HFFc6 (cell line): ENCODE measurements around the gene SLC7A14. TPM values are rescaled to one million over a fixed set of nuclear protein-coding genes. Genes with fewer than 3 reads are reported as not detected.

Experiments used
- DNase-seq: peaks from one replicate; pipeline ENCODE4 v3.0.0-alpha.2; 2018
- H3K27ac Mint-ChIP-seq: 2 replicates; pipeline ENCODE4 v1.8.0; 2020; ENCODE audit warnings: mild to moderate bottlenecking, mixed read lengths
- H3K27me3 Mint-ChIP-seq: 2 replicates; pipeline ENCODE4 v1.8.0; 2021; ENCODE audit warnings: mild to moderate bottlenecking, moderate library complexity, mixed read lengths; ENCODE audit not compliant: insufficient read depth
- H3K36me3 Mint-ChIP-seq: 2 replicates; pipeline ENCODE4 v1.8.0; 2021; ENCODE audit warnings: low read depth, mixed read lengths
- H3K4me1 Mint-ChIP-seq: 2 replicates; pipeline ENCODE4 v1.8.0; 2020; ENCODE audit warnings: low read depth, mixed read lengths
- H3K4me3 Mint-ChIP-seq: 2 replicates; pipeline ENCODE4 v1.8.0; 2020; ENCODE audit warnings: mild to moderate bottlenecking, moderate library complexity, mixed read lengths
- H3K9me3 Mint-ChIP-seq: 2 replicates; pipeline ENCODE4 v1.8.0; 2020; ENCODE audit warnings: mild to moderate bottlenecking, mixed read lengths
- microRNA-seq: library from miRNA; unstranded; fragments of <30 nt; microRNA quantifications from one replicate; pipeline ENCODE4, GENCODE V29; 2019
- total RNA-seq, 6 experiments: library from RNA; stranded (reverse); fragmentation: NEBNext Ultra II Directional; extraction: Animal tissue kit (Norgen Biotek cat#: 25700); gene quantifications; 2 replicates in 1 of 6; 3 replicates in 5 of 6; pipeline ENCODE4 v1.2.3, GENCODE V29; 2021
- TF ChIP-seq, protein P1 (sequence below): fragments of 200-600 bp; sonication (generic); IDR thresholded peaks from 2 replicates; pipeline ENCODE4 v1.5.0; 2021; ENCODE audit warnings: antibody characterized with exemption, mild to moderate bottlenecking

Gene SLC7A14
- total RNA-seq, 6 experiments from 2014 or later, result 0.14 to 0.53 (median 0.39) TPM

DNA sequence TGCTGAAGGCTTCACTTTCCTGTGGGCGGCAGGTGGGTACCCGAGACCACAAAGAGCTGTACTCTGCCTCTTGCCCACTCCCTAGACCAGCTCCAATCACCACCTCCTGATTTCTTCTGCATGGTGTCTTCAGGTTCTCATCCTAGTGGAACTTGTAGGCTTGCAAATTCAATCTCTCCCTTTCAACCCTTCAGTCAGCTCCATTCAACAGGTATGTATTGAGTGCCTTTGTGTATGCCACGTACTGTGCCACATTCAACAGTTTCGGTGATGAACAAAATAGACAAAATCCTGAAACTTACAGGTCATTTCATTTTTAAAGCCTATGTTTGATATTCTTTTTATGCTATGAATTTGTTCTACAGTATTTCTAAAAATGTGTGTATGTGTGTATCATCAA, 172.6 kb downstream of the SLC7A14 start:
- H3K9me3 Mint-ChIP-seq, result no peaks in the 10 kb centered on the region
- no peak overlapping the region for H3K4me3 Mint-ChIP-seq
- peaks cover 38% of the 10 kb centered on the region for H3K4me1 Mint-ChIP-seq
- peak overlapping the region; percentile 67 for H3K27ac Mint-ChIP-seq
- no peaks in the 10 kb centered on the region for H3K36me3 Mint-ChIP-seq
- no peaks in the 10 kb centered on the region for H3K27me3 Mint-ChIP-seq
- no peak for DNase-seq
- TF ChIP-seq, protein P1, sequence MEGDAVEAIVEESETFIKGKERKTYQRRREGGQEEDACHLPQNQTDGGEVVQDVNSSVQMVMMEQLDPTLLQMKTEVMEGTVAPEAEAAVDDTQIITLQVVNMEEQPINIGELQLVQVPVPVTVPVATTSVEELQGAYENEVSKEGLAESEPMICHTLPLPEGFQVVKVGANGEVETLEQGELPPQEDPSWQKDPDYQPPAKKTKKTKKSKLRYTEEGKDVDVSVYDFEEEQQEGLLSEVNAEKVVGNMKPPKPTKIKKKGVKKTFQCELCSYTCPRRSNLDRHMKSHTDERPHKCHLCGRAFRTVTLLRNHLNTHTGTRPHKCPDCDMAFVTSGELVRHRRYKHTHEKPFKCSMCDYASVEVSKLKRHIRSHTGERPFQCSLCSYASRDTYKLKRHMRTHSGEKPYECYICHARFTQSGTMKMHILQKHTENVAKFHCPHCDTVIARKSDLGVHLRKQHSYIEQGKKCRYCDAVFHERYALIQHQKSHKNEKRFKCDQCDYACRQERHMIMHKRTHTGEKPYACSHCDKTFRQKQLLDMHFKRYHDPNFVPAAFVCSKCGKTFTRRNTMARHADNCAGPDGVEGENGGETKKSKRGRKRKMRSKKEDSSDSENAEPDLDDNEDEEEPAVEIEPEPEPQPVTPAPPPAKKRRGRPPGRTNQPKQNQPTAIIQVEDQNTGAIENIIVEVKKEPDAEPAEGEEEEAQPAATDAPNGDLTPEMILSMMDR, result no peak

DNA sequence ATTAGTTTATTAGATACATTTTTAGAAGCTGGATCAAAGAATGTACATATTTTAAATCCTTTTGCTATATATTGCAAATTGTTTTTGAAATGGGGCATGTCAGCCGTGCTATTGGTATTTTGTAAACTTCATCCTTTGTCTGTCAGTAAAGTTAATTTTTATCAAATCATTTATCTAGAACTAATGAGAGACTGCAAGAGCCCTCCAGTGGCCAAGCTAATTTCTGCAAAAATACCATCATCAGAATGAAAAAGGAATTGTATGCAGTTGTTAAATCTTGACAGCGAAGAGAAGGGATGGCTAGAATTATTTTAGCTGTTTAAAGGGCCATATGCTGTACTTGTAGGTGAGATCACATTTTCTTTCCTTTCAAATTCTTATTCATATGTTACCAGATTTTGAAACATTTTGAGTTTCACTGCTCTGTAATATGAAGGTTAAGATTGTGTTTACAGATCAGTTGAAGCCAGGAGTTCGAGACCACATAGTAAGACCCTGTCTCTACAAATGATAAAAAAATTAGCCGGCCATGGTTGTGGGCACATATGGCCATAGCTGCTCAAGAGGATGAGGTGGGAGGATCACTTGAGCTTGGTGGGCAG, 175.3 kb downstream of the SLC7A14 start:
- no peaks in the 10 kb centered on the region for H3K27me3 Mint-ChIP-seq
- no peaks in the 10 kb centered on the region for H3K9me3 Mint-ChIP-seq
- no peak overlapping the region for H3K4me3 Mint-ChIP-seq
- no peak overlapping the region; the same call in 1 of the 2 replicates for H3K27ac Mint-ChIP-seq
- DNase-seq, result no peak
- TF ChIP-seq, protein P1, result peak; percentile 78
- peaks cover 35% of the 10 kb centered on the region for H3K4me1 Mint-ChIP-seq
- H3K36me3 Mint-ChIP-seq, result no peaks in the 10 kb centered on the region

Small RNA genes within 50 kb of the gene (microRNA-seq; reads per million reads assigned to microRNA genes)
- not detected for gene MIR6828

Other genes starting within 250 kb of the SLC7A14 start
- 10 to 100 TPM; 44.6 to 61.3 (median 49.9) TPM for gene SKIL, start 228.4 kb downstream of the SLC7A14 start, total RNA-seq
- 10 to 100 TPM in 4 of 6 experiments, 1 to 10 TPM in 2; 3.3 to 77.5 (median 66.7) TPM for gene CLDN11, start 167.2 kb downstream of the SLC7A14 start, total RNA-seq